HEK293 (cell line): ENCODE results near the gene CLCN2.

Experiments
- CTCF ChIP-seq: fragments of 450-650 bp; formaldehyde crosslinking; IDR thresholded peaks from 2 replicates; pipeline ENCODE4 v1.5.1; 2016; ENCODE audit warnings: missing biosample characterization, missing genetic modification characterization
- ZBTB10 ChIP-seq: fragments of 450-650 bp; formaldehyde crosslinking; IDR thresholded peaks from 2 replicates; pipeline ENCODE4 v1.5.1; 2016; ENCODE audit warnings: missing biosample characterization, missing genetic modification characterization
- ZNF335 ChIP-seq: fragments of 450-650 bp; formaldehyde crosslinking; conservative IDR thresholded peaks from 2 replicates; pipeline ENCODE4 v1.5.1; 2016; ENCODE audit warnings: missing biosample characterization, missing genetic modification characterization

- TF ChIP-seq ZNF335 (tag by site-specific recombination) (no peak), CTCF (tag by site-specific recombination) (no peak), ZBTB10 (tag by site-specific recombination) (no peak)
These were observed 9.1 kb downstream of the CLCN2 start for GRCh38 chr3:184352149-184352785.
